SU-DHL-6 (cell line): ENCODE results near the gene CRIM1.

Source experiments
- CTCF ChIP-seq: fragments of 200-600 bp; sonication (generic); IDR thresholded peaks from one replicate; pipeline ENCODE4 v1.5.1; 2017; ENCODE audit warnings: antibody characterized with exemption, mild to moderate bottlenecking, low read length, moderate library complexity; ENCODE audit not compliant: insufficient read depth, poor library complexity, severe bottlenecking
- EZH2phosphoT487 ChIP-seq: fragments of 200-600 bp; sonication (generic), shearing (Covaris generic); conservative IDR thresholded peaks from 2 replicates; pipeline ENCODE4 v1.6.1; 2018; ENCODE audit warnings: mild to moderate bottlenecking, antibody characterized with exemption, low read length, moderate library complexity, mixed read lengths

GRCh38 chr2:36408198-36408703 lies 52.7 kb downstream of the CRIM1 start:
- TF ChIP-seq CTCF (no peak), EZH2phosphoT487 (no peak)
